ENCODE results near the gene KIRREL3.

The KIRREL3 gene

DNA sequence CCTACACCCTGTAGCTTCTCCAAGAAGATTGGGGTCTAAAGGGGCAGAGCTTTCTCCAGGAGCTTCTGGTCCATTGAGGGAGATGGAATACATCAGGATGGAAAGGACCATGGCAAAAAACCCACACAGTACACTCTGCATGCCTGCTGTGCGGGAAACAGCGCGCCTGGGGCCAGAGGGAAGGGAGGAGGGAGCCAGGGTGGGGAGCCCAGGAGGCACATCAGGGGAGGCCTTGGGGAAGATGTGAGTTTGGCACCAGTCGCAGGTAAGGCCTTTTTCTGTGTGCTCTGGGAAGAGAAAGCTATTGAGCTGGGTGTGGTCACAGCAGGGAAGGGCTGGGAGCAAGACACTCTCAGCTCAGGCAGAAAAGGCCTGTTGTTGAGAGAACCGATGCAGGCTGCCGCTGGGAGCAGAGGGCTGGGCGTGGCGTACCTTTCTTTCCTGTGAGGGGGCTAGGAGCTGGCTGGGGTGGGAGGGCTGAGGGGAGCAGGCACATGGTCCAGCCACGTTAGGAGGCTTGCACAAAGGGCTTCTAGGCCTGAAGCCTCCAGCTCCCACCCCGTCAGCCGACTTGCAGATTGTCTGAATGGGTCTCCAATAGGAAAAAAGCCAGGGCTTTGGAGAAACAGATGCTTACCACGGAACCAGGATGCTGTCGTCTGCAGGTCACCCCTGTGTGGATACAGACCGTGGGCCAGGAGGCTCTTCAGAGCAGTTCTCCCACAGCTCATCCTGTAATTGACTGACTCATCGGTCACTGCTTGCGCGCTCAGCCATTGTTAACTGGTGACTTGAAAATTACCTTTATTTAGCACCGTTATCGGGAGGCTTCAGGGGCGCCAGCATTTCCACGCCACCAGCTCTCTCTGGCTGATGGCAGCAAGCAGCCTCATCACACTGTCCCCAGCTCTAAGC, 407.8 kb downstream of the KIRREL3 start:
- no peak for DNase-seq

DNA sequence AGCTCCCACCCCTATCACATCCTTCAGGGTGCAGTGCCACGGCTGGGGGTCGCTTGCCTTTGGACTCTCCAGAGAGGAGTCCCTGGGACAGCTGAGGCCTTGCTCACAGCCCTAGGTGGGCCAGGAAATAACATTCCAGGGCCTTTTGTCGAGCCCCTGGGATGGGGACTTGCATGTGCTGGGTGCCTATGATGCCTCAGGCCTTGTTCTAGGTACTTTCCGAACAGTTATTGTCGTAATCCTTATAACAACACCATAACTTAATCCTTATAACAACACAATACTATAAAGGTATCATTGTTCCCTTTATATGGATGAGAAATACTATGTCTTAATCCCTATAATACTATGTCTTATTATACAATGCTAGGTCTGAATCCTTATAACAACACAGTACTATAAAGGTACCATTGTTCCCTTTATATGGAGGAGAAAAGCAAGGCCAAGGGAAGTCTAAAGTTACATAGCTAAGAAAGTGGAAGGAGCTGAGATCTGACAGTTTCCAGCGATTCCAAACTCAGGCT, 408.5 kb downstream of the KIRREL3 start:
- no peak for DNase-seq

DNA sequence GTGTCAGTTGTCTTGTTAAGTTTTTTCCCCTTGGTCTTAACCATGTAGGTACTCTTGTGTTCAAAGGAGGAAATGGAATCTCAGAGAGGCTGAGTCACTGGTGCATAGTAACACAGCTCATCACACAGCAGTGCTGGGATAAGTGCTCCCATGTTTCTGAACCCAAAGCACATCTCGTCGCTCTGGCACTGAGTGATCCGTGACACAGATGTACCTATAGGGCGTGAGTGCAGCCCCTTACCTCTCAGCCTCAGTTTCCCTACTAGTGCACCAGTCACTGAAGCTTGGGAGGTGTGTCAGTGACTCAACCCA, 411.1 kb downstream of the KIRREL3 start:
- no peak for DNase-seq

DNA sequence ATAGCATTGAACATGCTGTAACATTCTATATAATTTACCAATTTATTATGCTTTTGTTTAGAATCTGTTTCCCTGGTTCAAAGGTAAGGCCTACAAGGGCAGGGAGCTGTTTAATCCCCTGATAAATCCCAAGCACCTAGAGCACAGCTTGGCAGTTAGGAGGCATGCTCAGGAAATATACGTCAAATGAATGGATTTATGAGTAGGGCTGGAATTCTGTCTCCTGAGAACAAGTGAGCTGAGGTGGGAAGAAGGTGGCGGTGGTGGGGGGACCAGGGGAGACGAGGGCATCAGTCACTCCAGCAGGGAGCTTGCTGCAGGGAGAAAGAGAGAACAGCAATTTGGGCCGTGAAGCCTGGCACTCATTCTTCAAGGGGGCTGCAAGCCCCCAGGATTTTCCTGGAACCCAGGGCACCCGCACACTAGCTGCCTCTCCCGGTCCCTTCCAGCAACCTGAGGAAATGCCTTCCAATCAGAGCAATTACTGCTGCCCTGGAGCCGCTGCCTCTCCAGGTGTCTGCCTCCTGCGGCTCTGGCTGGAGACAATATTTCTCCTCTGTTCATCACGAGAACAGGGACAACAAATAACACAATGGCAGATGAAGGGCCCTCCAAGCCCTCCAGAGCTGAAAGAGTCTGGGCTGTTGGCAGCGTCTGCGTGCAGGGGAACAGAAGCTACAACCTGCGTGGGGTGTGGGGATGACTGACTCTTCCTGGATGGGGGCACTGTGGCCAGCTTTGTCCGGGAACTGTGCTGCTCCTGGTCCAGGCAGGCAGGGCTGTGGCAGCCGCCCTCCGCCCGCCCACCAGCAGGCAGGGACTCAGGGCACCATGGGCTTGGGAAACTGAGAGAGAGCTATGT, 411.7 kb downstream of the KIRREL3 start:
- no peak for DNase-seq

DNA sequence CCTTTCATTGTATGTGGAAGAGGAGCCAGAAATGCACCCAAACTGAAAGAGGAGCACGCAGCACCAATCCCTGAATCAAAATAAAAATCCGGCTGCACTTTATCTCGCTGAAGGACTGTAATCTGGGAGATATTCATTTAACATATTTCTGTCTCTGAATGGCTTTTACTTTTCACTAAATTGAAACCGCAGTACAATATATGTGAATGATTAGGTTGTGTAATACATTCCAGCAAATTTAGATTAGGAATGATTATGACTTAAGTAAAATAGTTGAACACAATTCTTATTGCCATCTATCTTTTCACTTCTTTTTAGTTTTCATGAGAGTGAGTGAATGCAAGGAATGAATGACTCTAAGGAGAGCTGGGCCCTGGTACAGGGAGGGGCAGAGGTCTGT, 413.0 kb downstream of the KIRREL3 start:
- DNase-seq: no peak

DNA sequence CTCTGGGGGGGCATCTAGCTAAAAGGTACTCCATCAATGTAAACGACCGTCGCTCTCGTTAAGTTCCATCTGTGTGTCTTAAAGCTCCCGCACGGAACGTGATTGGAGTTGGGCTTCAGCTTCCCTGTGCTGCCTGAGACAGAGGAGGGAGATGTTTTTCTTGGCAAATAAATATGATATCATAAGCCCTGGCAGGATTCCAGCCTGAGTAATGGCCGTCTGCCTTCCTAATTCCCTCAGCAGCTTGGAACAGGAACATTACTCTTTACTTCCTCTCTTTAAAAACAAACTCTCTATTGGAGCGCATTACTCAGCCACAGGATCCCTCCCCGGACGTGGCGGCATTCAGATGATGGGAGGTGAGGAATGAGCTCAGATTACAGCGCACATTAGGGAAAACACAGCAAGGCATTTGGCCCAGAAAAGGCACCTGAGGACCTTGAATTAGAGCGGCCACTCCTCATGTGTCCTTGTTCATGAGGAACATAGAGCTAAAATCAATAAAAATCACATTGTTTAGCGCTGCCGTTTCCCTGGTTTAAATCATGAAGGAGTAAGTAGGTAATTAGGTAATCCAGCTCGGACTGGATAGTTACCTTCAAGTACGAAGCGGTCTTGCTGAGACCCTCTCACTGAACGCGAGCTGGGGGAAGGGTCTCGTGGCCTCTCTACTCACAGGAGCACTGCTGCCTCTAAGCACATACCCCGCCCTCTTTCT, 414.6 kb downstream of the KIRREL3 start:
- DNase-seq: no peak

DNA sequence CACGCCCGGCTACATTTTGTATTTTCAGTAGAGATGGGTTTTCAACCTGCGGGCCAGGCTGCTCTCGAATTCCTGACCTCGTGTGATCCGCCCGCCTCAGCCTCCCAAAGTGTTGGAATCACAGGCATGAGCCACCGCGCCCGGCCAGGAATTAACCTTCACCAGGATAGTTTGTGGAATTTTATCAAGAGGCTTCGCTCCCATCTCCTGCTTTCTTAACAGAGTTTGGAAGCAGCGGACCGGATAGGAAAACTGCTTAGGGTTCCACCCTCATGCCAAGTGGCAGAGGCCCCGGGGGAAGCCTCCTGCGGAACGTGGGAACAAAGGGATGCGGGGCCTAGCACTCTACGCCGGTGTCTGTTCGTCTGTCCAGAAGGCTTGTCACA, 415.2 kb downstream of the KIRREL3 start:
- DNase-seq: no peak

DNA sequence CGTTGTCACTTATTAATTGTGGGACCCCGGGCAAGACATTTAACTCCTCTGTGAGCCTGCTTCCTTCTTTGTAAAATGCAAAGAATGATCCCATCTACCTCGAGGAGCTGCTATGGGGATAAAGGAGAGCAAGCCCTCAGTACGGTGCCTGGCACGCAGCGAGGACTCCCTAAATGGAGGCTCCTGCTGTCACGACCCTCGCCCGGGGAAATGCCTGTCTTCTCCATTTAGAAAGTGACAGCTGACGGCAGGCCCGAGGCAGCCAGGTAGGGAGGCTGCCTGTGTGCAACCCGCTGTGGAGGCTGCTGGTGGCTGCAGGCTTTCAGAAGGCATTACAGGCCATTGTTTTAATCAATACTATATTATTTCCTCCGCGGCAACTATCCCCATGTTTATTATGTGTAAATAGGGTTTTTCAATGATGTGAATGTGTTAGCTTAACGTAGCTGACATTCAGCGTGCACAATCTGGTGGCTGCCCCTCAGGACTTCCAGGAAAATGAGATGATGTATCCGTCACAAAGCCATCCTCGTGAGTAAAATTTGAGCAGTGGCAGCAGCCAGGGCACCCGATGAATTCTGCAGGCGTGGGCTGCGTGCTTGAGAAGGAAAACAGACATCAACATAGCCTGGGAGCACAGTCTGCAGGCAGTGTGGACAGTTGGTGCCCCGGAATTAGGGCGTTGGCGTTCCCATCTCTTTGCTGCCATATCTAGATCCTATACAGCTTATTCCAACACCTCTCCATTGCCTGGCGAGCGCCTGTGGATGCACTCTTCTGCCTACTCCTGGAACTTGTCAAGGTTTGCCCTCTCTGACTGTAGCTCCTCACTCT, 416.8 kb downstream of the KIRREL3 start:
- DNase-seq: no peak

DNA sequence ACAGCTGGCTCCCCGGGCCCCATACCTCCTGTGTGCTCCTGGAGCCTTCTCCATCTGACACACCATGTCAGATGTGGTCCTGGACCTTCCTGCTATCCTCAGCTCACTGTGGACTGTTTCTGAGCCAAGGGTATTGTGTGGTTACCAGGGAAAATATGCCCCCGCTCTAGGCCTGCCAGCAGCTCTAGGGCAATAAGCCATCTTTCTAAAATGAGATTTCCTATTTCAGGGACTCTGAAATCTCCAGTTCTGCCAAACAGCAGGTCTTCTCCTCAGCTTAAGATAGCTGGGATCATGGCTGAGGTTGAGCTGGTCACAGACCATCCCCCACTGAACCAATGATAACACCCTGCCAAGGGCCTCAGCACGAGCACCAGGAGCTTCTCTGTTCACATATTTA, 417.5 kb downstream of the KIRREL3 start:
- no peak for DNase-seq

DNA sequence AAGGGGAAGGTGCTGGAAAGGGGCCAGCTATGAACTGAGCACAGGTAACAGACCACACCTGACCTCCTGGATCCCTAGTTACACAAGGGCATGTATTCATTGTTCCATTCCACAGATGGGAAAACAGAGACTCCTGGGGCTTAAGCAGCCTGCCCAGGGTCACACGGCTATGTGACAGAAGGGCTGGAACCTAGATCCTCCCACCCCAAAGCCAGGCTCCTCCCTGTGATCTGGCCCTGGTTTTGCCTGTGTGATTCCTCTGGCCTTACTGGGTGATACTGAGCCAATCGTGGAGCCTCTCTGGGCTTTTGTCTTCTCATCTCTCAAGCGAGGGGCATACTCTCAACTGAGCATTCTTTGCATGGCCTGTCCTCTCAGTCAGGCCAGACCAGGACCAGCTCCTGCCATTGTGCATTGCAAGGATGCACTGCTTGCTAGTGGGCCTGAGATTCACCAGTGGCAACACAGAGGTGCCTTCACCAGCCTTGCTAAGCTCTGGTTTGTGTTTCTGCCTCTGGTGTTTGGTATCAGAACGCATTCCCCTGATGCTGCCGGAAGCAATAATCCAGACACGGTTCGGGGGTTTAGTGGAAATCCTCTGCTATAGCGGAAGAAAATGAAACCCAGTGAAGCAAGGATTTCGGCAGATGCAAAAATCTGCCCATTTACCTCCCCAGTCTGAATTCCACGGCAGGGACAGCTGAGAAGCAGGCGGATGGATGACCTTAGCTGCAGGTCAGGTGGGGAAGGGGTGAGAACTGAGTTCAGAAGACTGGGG, 418.5 kb downstream of the KIRREL3 start:
- DNase-seq: no peak

DNA sequence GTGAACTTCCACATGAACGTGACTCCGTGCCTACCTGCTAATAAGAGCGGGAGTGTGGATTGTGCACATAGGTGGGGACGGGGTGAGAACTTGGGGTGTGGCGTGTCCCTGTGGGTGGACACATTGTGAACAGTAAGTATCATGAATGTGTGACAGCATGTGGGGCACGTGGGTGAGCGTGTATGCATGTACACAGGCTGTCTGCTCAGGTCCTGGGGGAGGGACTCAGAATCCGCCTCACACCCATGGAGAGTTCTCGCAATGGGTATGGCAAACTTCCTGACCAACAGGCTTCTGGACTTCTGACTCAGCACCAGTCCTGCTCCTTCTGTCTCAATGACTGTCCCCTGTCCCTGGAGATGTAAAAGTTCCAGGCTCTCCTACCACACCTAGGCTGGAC, 422.1 kb downstream of the KIRREL3 start:
- no peak for DNase-seq

DNA sequence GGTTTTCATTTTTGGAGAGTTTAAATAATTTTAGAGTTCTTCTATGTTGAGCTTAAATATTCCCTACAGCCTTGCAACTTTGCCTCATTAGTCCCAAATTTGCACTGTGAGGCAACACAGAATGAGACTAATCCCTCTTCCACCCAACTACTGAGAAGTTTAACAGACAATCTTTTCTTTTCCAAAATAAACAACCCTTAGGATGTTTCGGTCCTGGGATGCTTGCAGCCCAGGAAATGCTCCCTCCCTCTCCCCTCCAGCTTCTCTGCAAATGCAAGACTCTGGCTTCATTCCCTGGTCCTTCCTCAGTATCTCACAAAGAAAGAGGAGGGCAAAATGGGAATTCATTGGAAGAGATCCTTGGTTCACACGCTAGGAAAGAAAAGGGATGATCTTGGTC, 422.5 kb downstream of the KIRREL3 start:
- no peak for DNase-seq

DNA sequence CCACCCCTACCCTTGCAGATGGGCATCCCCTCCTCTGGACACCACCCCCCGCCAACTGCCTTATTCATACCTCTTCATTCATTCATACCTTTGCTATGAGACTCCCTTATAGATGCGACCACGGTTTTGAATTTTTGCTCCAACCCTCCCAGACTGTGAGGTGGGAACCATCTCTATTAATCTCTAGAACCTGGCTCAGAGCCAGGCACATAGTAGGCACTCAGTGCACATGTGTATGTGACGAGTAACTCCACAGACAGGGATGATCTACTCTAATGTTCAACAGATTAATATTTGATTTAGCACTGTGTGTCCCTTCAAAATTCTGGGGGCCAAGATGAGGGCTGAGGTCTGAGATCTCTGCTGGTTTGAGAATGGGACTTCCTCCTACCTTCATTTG, 424.7 kb downstream of the KIRREL3 start:
- no peak for DNase-seq

DNA sequence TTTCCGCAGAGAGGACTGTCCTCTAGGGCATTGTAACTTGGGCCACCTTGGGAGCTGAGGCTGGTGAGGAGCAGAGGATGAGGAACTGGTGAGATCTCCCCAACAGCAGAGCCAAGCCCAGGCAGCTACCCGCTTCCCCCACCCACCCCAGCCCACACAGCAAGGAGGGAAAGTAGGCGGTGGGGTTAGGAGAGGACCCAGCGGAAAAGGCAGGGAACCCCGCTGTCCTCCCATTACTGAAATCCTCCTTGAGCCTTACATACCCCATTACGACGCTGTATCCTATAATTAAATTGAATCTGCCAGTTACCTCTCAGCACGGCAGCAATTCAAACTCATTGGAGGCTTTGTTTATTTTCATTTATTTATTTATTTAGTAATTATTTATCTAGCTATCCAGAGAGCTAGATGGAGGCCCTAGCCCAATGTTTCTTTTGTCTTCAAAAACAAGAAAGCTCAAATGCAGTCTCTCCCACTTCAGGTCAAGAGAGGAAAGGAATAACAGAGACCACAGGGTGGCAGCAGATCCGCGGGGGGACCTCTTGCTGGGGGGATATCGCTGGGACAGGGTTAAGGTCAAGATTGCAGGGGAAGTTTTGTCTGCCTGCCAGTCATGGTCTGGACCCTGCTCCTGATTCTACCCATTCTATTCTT, 427.1 kb downstream of the KIRREL3 start:
- DNase-seq: no peak

DNA sequence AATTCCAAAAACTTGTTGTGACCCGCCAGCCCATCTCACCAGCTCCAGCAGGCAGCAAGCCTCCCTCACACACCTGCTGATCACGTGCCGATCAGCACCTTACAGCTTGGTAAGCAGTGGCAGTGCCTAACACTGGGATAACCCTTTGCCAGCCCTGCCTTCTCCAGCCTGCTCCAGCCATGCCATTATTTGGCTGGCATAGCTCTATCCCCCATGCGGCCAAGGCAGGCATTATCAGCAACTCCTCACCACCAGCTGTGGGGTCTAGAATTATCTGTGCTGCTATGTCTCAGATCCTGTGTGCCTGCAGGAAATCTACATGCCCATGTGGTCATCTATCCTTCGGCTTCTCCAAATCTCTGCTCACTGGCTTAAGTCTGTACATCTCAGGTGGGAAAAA, 430.1 kb downstream of the KIRREL3 start:
- DNase-seq: no peak

DNA sequence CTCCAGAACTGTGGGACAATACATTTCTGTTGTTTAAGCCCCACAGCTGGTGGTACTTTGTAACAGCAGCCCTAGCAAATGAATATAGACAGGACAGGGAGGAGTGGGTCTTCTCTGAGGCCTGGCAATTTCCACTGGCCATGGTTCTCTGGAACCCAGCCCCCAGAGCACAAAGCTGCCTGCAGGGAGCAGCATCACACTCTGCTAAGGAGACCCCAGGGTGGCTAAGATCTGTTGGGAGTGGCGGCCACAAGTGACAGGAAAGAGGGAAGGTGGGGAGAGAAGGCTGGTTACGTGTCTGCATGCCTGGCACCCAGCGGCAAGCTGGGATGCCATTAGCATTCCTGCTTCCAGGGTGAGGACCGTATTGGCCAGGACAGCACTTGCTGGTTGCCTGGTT, 433.2 kb downstream of the KIRREL3 start:
- no peak for DNase-seq

DNA sequence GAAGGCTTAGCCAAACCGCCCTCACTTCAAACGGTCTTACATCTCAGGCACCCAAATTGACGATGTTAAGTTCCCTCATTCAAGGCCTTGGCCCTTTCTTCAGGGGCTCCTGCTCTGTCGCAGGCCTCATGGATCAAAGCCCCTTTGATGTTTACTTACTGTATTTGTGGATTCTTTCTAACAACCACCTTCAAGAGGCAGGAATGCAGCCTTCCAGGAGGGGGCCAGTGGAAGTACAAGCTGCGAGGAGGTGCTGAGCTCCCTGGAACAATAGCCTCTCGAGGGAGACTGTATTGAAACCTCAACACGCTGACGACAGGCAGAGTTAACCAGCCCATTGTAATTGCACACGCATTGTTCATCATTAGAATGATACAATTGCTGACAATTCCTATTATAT, 436.0 kb downstream of the KIRREL3 start:
- DNase-seq: no peak

DNA sequence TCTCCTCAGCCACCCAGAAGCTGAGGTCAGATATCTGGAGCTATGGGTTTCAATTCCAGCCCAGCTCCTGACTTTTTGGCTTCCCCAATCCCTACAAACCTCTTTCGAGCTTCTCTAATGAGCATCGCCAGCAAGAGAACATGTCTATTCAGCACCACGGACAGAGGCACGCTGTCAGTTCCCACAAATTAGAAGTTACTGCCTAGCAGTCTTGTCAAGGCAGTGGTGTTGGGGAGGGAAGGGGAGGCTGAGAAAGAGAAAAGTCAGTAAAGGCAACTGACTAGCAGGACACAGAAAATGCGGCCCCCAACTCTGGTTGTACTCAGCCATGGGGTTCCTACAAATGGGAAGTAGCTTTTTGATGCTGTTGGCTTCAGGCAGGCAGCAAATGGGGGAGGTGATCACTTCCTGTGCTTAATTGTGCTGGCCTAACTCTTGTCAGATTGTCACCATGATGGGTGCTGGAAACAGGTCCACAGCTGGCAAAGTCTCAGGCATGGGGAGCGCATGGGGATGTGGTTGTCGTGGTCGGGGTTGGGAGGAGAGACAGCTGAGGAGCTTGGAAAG, 439.2 kb downstream of the KIRREL3 start:
- DNase-seq: peak; percentile 12

DNA sequence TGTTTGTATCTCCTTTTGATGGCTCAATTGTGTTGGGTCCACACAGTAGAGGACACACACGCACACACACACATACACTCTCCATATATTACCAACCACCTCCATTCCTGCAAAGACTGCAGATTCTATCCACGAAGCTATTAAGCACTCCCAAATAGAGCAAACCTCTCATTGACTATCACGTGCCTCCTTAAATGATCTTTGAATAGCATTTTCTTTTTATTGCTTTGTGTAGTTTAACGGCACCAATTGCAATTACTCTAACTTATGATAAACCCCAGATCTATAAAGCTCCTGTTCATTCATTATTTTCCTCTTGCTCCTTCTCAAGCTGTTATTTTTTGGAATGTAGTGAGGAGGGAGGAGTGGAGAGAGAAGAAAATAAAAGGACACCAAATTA, 440.3 kb downstream of the KIRREL3 start:
- DNase-seq: no peak
